NCI-H345 (cell line): ENCODE data around the gene UGT3A1.
"Not testable (repeated sequence)": the region's sequence is repeated elsewhere in the genome, so short reads cannot be mapped to it uniquely, and the experiment has no call there.

Experiments
- DNase-seq: peaks from one replicate; lab custom pipeline; 2025; lab: John Stamatoyannopoulos, UW

UGT3A1 gene

DNA sequence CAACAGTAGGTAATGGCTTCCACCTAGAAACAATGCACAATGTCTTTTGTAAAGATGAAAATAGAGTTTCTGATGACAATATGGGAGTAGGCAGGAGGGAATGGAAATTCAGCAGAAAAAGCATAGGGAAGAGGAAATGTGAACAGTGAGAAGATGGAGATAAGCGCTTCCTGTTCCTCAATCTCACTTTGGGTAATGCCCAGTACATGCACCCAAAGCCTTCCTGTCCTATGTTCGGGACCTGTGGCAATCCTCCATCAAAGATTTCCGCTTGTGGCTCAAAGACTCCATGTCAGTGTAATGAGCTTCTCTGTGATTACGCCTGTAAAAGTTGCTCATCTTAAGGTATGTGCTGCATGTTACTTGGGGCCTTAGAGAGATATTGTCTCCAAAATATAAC is 2.7 kb downstream of the UGT3A1 start:
- no peak for DNase-seq

DNA sequence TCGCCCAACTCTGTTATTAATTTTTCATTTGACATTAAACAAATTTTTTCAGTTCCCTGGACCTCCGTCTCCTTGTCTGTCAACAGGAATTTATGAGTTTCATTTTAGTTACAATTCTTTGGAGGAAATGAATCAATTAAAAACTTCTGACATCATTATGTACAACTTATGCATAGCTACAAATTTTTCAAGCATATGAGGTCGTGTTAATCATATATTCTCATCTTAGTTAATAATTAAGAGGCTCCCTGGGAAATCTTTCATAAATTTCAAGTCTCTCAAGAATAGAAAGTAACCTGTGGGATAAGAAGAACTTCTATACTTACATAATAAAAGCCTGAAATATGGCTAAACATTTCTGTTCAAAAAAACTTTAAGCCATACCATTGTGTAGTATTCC is 3.4 kb downstream of the UGT3A1 start:
- DNase-seq = no peak

DNA sequence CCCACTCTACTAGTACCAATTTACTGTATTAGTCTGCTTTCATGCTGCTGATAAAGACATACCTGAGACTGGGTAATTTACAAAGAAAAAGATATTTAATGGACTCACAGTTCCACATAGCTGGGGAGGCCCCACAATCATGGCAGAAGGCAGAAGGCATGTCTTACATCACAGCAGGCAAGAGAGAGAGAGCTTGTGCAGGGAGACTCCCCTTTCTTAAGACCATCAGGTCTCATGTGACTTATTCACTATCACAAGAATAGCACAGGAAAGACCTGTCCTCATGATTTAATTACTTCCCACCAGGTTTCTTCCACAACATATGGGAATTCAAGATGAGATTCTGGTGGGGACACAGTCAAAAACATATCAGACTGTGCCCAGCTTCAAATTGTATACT is 11.5 kb downstream of the UGT3A1 start:
- DNase-seq = no peak

DNA sequence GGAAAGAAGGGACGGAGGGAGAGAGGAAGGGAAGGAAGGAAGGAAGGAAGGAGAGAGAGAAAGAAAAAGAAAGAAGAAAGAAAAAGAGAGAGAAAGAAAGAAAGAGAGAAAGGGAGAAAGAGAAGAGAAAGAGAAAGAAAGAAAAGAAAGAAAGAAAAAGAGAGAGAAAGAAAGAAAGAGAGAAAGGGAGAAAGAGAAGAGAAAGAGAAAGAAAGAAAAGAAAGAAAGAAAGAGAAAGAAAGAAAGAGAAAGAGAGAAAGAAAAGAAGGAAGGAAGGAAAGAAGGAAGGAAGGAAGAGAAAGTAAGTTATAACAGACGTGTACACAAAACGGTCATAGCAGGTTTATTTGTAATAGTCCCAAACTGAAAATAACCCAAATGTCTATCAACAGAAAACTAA is 14.3 kb downstream of the UGT3A1 start:
- not testable (repeated sequence) for DNase-seq

DNA sequence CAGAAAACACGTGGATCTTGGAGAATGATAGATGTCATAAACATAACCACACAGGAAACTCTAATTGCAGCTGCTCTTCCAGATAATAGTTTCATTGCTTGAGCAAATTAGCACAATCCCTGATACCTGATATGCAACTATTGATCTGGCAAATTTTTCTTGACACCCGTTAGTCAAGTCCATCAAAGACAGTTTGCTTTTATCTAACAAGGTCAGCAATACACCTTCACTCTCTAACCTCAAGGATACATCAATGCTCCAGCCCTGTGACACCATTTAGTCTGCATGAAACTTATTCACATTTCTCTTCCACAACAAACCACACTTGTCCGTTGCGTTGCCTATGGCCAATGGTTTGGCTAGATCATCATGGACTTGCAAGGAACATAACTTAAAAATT is 16.6 kb downstream of the UGT3A1 start:
- no peak for DNase-seq

DNA sequence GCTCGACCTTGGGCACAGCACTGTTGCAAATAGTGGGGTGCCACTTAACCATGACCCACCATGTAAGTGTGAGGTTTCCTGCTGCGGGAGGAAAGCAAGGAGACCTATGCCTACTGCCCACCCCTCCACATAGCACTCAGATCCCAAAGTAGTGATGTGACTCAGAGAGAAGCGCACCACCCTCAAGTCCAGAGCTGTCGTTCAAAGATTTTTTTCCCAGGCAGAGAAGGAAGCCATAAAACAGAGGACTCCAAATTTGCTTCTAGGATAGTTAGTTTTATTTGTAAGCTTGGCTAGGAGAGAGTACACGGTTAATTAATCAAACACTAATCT is 19.3 kb downstream of the UGT3A1 start:
- DNase-seq = no peak

DNA sequence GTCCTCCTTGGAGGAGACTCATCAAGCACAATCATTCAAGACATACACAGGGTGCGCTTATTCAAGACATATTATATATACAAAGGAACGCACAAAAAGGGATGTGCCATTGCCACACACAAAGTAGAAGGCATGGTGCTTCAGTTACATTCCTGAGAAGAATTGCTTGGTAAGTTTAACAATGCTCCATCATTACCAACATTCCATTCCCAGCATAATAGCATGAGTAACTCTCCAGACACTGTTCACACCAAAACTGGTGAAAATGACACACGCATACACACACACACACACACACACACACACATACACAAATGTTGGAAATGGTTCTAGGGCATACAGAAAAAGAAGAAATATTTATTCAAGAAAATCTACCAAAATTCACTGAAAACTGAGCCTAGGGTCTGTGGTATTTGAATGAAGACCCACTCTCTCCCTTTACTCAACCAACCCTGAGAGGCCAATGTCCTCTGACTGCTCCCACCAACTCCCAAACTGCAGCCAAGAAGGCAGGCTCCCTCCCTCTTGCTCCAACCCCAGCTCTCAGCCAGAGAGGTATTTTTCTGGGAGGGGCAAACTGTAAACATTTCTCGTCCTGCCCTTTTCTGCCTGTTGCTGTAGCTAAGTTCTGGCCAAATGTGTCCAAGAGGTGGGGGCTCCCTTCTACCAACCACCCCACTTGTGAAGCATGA is 19.9 kb downstream of the UGT3A1 start:
- DNase-seq = no peak

DNA sequence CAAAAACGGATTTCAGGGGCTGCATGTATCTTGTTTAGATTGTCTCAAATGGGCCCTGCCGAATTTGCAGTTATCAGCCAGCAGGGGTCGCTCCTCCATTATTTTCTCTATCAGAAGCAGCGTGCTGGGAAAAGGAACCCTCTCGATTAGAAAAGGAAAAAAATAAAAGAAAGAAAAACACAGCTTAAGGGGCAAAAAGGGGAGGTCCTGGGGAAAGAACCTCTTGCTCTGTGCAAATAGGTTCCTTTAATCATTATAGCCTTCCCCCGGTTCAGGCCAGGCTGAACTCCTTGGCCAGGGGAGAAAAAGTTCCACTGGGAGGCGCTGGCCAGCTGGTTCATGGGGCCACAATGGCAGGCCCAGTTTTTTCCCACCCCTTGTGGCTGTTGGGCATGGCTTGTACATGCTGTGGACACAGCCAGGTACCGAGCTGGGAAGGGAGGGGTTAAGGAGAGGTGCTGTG is 27.8 kb downstream of the UGT3A1 start:
- DNase-seq = no peak

DNA sequence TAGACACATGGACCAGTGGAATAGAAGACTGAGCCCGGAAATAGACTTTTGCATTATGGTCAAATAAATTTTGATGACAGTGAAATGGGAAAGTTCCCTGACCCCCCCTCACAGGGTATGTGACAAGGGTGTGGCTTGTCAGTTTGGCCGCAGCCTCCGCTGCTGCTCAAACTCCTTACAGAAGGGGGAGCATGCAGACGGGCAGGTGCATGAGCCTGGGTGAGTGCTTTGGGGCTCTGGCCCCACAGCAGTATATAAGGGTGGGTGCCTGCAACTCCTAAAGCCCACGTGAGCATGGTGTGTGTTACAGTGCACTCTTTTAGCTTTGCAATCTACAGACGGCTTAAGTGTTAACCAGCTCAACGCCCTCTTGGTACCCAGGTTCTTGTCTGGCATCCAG is 30.9 kb downstream of the UGT3A1 start:
- no peak for DNase-seq

DNA sequence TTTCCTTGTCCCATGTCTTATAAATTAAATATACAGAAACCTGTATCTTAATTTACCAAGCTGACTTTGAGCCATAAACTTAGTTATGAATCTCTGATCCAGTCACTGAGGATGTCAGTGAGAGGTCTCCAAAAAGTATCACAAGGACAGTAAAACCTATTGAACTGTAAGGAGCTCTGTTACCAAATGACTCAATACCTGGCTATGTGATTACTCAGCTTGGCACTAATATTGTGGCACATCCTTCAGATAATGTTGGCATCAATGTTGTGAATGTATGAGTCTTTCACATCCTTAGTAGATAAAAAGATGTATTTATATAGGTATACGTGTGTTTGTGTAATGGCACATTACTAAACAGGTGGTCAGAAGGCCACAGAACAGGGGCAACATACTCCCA is 34.8 kb downstream of the UGT3A1 start:
- DNase-seq = no peak

DNA sequence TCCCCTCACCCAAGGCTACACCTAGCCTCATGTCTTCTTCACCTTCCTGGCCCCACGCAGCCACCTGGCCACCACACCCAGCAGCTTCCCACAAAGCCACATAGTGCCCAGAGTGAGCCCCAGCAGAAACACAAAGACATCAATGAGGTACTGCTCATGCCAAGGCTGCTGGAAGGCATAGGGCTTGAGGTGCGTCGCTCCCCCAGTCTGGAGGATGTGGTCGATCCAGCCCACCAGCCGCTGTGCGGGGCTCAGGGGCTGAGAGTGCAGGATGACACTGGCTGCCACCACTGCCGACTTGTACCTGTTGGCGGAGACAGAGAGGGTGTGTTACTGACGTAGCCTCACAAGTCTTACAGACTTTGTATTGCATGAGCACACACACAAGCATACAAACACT is 37.0 kb downstream of the UGT3A1 start:
- DNase-seq = no peak

DNA sequence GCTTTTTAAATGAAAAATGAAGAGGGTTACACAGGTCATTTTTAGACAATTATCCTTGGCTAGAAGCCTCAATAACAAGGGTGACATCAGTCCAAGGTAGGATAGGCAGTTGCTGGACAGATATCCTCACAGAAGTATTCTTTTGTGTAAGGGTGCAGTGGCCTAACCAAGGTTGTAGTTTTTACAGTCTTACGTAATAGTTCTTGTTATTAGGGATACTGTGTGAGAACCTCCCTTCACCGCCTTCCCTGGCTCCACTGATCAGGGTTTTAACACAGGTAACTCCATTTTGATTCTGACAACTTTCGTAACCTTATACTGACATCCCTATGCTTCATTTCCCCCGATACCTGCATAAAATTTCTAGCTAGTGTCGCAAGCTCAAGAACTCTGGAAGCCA is 44.1 kb downstream of the UGT3A1 start:
- DNase-seq = no peak

DNA sequence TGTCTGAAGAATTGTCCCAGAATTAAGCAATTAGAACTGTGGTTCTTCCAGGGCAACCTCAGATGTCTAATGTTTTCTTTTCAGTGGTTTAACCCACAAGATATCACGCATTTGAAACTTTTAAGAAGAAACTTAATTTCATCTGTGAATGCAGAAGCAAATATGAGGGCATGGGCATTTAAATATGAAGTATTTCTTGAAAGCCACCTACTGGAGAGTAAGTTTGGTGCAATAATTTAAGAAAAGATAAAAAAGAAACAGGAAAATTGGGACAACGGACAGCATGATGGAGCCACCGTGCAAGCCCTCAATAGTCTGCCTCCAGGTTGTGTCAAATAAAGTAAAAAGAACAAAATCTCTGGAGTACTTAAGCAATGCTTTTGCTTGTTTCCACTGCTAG is 51.6 kb downstream of the UGT3A1 start:
- no peak for DNase-seq

DNA sequence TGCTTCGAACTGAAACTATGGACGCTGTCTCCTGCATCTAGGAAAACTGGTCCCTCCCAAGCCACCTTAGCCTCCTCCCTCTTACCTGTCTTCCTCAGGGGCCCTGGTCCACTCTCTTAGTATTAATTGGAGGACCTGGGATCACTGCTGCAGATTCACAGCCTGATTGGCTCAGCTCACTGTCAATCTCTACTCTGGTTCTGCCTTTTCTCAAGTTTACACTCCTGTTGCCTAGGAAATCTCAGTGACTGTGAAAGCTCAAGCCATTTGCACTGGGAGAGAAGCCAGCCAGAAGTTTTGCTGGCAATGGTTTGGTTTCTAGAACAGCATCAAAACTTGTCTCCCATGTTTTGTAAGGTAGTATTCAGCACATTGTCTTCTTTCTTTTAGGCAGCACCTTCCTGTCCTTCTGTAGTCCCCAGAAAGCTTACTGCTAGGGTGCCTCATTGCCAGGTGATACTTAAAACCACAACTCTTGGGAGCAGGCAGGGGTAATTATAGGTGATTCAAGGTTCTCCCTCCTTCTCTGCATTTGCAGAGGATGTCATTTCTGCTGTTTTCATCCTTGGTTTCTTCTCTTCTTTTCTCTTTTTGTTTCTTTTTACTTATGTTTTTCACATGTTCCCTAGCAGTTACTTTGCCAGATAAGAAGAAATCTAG is 52.5 kb downstream of the UGT3A1 start, which contains the start of gene CAPSL:
TSS of gene CAPSL (minus strand) at position 55 of the 660 bp plus-strand sequence. CDS start 17,502 bp downstream, outside the sequence.
- peak; percentile 3 for DNase-seq

DNA sequence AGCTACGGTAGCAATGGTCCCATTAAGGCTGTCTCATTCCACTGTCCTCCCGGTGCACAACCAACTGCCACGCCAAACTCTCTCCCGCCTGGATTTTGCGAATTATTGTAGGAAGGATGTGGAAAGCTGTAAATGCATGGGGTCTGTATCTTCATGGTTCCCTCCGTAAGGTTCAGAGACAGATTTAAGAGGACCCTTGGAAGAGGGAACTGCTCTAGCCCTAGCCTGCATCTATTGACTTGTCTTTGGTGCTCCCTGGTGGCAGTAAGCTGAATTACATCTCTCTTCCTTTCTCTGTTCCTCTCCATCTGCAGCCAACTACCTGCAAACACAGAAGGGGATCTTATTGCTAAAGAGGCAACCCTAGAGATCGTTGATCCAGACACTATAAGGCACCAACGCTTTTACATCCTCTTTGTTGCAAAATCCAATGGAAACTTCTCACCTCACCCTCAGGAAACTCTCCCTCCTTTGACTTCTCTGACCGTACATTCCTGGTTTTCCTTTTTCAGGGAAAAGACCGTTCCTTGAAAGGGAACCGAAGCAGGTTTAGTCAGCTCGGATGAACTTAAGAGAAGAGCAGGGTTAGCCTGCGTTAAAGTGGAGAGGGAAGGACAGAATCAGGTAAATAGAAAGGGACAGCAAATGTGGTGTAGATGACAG is 64.7 kb downstream of the UGT3A1 start:
- DNase-seq = peak; percentile 16

DNA sequence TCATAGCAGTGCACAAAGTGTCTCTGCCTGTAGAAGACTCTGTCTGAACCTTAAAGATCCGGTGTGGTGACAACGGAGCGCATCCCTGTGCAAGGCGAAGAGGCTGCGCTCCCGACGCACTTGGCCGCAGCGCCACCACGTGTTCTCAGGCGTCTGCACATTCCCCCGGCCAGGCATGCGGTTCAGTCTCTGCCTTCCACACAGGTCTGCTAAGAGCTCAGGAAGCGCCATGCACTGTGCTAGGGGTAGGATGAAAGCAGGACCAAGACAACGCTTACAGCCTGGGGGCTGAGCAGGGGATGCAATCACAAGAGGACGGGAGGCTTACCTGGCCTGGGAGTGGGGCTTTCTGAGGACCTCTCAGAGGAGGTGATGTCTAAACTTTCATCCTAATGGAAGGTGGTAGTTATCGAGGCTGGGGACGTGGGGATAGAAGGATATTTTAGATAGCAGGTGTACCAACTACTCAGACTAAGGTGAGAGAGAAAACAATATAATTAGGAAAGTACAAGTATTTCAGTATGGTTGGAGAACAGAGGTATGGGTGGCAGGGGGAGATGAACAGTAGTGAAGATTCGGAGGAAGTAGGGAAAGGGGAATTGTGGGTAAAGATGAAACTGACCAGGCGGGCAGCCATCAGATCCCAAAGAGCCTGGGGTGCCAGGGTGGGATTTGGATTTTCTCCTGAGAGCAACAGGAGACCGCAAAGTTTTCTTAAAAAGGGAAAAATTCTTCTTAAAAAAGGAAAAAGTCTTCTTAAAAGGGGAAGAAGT is 66.1 kb downstream of the UGT3A1 start:
- peak; percentile 8 for DNase-seq

DNA sequence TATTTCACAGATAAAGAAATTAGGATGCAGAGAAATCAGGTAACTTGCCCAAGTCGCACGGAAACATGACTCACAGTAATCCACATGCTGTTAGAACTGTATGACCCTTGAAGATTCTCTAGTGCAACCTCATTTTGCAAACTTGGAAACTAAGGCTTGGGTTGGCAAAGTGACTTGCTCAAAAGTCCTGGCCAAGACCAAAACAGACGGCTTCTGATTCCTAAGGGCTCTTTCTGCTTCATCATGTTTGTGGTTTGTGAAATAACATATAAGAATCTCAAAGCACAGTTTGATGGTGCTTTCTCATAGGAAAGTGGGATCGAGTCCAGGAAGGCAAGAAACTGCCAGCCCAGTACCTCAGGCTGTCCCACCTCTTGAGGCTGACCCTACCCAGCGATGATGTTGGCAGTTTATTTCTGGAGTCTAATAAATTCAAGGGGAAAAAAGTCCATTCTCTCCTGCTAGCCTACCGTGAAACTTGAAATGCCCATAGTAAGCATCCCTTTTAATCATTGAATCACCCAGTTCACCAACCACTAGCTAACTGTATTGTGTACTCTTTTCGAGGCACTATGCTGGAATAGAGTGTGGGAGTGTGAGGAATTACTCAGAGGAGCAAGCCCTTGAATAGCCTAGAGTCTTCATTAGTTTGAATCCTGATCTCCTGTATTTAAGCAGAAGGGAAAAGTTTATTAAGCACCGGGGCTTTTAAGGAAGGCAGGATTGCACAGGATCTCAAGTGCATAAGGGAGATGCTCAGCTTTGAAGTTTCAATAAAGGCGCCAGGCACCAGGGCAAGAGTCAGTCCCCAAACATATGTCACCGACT is 66.9 kb downstream of the UGT3A1 start:
- no peak for DNase-seq

DNA sequence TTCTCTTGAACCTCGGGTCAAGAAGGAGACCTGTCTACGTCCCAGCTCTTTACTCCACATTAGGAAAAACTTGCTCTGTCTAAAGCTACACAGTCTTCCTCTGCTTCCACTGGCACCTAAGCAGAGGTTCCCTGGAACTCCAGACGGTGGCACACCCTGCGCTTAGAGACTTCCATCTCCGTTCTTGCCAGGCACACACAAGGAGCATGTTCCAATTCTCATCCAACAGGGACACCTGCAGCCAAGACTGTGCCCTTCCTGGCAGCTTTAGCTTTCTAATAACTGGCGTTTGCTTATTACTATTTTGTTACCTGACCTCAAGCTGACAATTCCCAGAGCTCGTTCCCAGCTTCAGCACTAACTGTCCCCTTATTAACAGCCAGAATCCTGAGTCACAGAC is 68.7 kb downstream of the UGT3A1 start:
- no peak for DNase-seq

DNA sequence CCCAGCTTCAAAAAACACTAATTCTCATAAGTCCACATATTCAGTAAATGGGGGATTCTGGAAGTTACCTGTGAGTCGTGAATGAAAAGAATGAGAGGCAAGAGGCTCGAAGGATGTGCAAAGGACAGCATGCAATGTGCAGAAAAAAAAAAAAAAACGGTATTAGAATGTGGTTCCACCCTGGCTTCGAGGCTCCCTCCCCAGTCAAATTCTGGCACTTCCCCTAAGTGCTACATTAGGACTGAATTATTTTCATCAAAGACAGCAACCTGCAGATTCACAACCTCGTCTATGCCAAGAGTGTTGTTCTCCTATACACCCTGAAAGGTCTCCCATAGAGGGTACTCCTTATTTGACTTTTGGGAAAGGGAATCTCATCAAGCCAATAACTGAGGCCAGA is 69.3 kb downstream of the UGT3A1 start:
- DNase-seq = no peak

DNA sequence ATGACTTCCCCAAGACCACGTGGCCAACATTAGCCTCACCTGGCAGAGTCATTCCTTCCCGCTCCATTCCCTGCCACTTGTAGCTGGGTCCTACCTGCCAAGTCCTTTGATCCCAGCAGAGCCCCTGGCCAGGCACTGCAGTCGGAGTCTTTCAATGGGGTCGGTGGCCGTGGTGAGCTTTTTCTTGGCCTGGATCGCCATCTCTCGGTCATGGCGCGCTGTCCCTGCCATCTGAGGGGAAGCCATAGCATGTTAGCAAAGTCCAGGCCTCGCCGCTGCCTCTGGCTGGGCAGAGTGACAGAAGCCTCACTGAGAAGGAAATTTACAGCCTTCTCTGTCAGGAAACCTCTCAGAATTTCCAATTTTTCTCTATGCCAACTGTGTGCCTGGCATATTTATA is 70.3 kb downstream of the UGT3A1 start:
- no peak for DNase-seq

DNA sequence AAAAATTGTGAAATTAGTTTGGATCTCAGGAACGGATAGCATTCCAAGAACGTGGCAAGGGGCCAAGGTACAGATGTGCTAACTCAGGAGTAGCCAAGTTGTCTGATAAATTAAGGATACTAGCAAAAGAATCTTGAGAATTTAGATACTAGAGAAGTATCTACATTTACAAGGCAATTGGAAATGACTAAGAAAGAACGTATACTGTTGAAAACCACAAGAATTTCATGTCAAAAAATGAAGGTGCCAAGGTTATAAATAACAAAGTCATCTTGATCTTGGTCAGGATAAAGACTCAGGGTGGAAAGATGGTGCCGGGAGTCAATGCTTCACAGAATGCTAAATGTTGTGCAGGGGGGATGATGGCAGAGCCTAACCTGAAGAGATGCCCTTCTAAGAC is 72.0 kb downstream of the UGT3A1 start:
- no peak for DNase-seq

DNA sequence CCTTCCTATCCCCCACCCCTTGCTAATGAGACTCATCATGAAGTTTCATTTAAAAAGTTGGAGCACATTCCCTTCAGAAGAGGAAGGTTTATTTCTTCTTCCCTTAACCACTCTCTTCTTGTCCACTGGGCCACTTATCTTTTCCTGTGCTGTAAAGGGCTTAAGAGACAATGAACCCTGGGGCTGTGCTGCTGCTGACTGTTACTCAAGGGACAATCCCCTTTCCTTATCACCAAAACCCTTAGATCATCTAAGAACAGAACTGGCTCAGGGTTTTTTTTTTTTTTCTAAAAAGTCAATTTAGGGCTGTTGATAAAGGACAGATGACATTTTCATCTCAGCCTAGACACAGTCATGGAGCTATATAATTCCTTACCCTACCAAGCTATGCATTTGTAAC is 82.4 kb downstream of the UGT3A1 start:
- DNase-seq = no peak
